ENCODE results near the gene MAP2K4. TPM values are rescaled to one million over a fixed set of nuclear protein-coding genes. Genes with fewer than 3 reads are reported as not detected.

The MAP2K4 gene
- total and polyA plus RNA-seq, 4 donors, result 10.7 to 63.6 (median 20.3) TPM

DNA sequence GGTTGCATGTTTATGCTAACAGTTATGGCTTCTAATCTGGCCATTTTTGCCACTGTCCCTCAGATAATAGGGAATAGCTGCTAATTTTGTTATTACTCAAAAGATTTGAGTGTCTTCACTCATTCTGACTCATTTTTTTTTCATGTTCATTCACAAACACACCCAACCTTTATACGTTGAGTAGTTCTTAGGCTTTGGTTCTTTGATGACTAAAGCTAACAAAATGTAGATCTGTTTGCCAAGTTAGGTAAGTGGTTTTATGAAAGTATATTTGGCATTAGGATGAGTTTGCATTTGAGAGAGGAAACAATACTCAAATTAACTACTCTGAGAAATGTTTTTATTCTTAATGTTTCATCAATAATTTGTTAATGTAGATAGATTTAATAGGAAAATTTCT is 3.6 kb downstream of the MAP2K4 start:
- ATAC-seq (ENCODE audit: insufficient read depth, low FRiP score) (no peak), DNase-seq (no peak)
- WGBS, 2 donors, result 53 to 83% methylated on average over 1 of the region's 1 CpG
- Histone ChIP-seq H3K27me3 (ENCODE audit: control insufficient read depth in 3 of 3, insufficient read depth in 3 of 3, low read length in 2 of 3) (no peaks in the 10 kb centered on the region), H3K9ac (ENCODE audit: insufficient read depth in 1 of 2, low read length in 2 of 2) (no peak overlapping the region), H3K4me1 (ENCODE audit: control insufficient read depth in 5 of 5, insufficient read depth in 5 of 5, low read length in 5 of 5) (peaks cover 0 to 31% (median 8%) of the 10 kb centered on the region in 5 donors), H3K9me3 (ENCODE audit: control insufficient read depth in 4 of 4, insufficient read depth in 3 of 4, low read length in 3 of 4) (no peaks in the 10 kb centered on the region), H3K4me3 (no peak overlapping the region), H3K36me3 (ENCODE audit: control insufficient read depth in 4 of 4, insufficient read depth in 4 of 4, low read length in 4 of 4) (no peaks in the 10 kb centered on the region), H3K27ac (ENCODE audit: low read depth in 1 of 2, low read length in 1 of 2) (no peak overlapping the region)
- TF ChIP-seq, protein P1, sequence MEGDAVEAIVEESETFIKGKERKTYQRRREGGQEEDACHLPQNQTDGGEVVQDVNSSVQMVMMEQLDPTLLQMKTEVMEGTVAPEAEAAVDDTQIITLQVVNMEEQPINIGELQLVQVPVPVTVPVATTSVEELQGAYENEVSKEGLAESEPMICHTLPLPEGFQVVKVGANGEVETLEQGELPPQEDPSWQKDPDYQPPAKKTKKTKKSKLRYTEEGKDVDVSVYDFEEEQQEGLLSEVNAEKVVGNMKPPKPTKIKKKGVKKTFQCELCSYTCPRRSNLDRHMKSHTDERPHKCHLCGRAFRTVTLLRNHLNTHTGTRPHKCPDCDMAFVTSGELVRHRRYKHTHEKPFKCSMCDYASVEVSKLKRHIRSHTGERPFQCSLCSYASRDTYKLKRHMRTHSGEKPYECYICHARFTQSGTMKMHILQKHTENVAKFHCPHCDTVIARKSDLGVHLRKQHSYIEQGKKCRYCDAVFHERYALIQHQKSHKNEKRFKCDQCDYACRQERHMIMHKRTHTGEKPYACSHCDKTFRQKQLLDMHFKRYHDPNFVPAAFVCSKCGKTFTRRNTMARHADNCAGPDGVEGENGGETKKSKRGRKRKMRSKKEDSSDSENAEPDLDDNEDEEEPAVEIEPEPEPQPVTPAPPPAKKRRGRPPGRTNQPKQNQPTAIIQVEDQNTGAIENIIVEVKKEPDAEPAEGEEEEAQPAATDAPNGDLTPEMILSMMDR (IDR thresholded peaks at IDR 0.05; ENCODE audit: control extremely low read depth, extremely low read depth), result no peak

DNA sequence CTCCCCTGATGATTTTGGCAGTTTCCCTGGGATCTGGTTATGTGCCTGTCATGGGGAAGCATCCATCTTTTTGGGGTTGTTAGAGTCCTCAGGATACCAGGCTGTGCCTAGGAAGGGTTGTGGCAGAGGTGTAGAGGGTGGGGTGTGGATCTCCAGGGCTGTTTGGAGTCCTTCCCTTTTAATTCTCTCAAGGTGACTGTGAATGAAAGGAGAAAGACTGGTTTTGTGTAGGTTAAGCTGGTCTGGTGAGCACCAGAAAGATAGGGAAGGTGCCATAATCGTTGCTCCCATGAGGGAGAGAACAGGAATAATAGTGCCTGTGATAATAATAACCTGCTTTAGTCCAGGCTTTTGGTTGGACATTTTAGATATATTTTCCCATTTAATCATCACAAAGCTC is 7.0 kb downstream of the MAP2K4 start:
- 96 to 98% methylated on average over 1 of the region's 1 CpG for WGBS, 2 donors
- Histone ChIP-seq H3K27me3 (ENCODE audit: control insufficient read depth in 3 of 3, insufficient read depth in 3 of 3, low read length in 2 of 3) (no peaks in the 10 kb centered on the region), H3K9ac (ENCODE audit: insufficient read depth in 1 of 2, low read length in 2 of 2) (no peak overlapping the region), H3K36me3 (ENCODE audit: control insufficient read depth in 4 of 4, insufficient read depth in 4 of 4, low read length in 4 of 4) (no peaks in the 10 kb centered on the region), H3K9me3 (ENCODE audit: control insufficient read depth in 4 of 4, insufficient read depth in 3 of 4, low read length in 3 of 4) (no peaks in the 10 kb centered on the region), H3K27ac (ENCODE audit: low read depth in 1 of 2, low read length in 1 of 2) (no peak overlapping the region), H3K4me3 (no peak overlapping the region), H3K4me1 (ENCODE audit: control insufficient read depth in 5 of 5, insufficient read depth in 5 of 5, low read length in 5 of 5) (peaks cover 3 to 28% (median 4%) of the 10 kb centered on the region in 5 donors)
- DNase-seq, result no peak
- TF ChIP-seq, protein P1 (IDR thresholded peaks at IDR 0.05; ENCODE audit: control extremely low read depth, extremely low read depth), result no peak
- ATAC-seq (ENCODE audit: insufficient read depth, low FRiP score), result no peak

DNA sequence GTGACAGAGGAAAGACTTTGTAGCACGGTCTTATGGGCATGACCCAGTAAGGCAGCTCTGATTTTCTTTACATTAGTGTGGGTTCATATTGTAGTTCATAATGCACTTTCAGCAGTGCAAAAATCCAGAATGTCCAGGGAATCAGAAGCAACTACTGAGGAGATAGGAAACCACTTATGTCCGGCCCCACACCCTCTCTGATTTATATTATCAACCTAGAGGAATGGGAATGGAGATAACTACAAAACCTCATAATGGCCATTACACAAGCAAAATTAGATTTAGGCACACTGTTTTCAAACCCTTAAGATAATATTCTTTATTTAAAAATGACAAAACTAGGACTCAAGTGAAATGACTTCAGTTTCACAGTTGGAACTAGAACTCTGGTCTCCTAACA is 7.9 kb downstream of the MAP2K4 start:
- H3K9ac ChIP-seq (ENCODE audit: insufficient read depth in 1 of 2, low read length in 2 of 2), result no peak overlapping the region
- H3K4me3 ChIP-seq, result no peak overlapping the region
- WGBS, 2 donors, result 90 to 92% methylated on average over 2 of the region's 2 CpGs
- DNase-seq, result no peak
- ATAC-seq (ENCODE audit: insufficient read depth, low FRiP score), result no peak
- peaks cover 0 to 2% (median 0%) of the 10 kb centered on the region in 4 donors for H3K36me3 ChIP-seq (ENCODE audit: control insufficient read depth in 4 of 4, insufficient read depth in 4 of 4, low read length in 4 of 4)
- peaks cover 0 to 24% (median 4%) of the 10 kb centered on the region in 5 donors for H3K4me1 ChIP-seq (ENCODE audit: control insufficient read depth in 5 of 5, insufficient read depth in 5 of 5, low read length in 5 of 5)
- TF ChIP-seq, protein P1 (IDR thresholded peaks at IDR 0.05; ENCODE audit: control extremely low read depth, extremely low read depth), result no peak
- no peaks in the 10 kb centered on the region for H3K27me3 ChIP-seq (ENCODE audit: control insufficient read depth in 3 of 3, insufficient read depth in 3 of 3, low read length in 2 of 3)
- H3K27ac ChIP-seq (ENCODE audit: low read depth in 1 of 2, low read length in 1 of 2), result no peak overlapping the region
- H3K9me3 ChIP-seq (ENCODE audit: control insufficient read depth in 4 of 4, insufficient read depth in 3 of 4, low read length in 3 of 4), result no peaks in the 10 kb centered on the region

DNA sequence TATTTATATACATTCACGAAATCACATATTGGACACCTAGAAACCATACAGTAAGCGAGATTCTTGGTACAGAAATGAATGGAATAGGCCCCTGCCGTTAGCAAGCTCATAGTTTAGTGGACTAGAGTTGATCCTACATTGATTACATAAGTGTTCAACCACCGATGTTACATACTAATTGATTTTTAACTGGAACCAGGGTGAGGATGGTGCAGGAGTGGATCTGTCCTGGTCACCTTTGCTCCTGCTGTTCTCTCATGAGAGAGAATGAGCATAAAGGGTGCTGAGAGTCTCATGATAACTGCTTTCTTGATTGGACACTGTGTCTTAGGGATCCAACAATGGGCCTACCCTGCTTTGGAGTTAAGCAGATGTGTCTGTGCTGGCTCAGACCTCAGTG is 13.9 kb downstream of the MAP2K4 start:
- DNase-seq, result no peak
- no peak overlapping the region for H3K4me3 ChIP-seq
- no peak overlapping the region for H3K27ac ChIP-seq (ENCODE audit: low read depth in 1 of 2, low read length in 1 of 2)
- TF ChIP-seq, protein P1 (IDR thresholded peaks at IDR 0.05; ENCODE audit: control extremely low read depth, extremely low read depth), result no peak
- no peaks in the 10 kb centered on the region for H3K9me3 ChIP-seq (ENCODE audit: control insufficient read depth in 4 of 4, insufficient read depth in 3 of 4, low read length in 3 of 4)
- no peaks in the 10 kb centered on the region for H3K27me3 ChIP-seq (ENCODE audit: control insufficient read depth in 3 of 3, insufficient read depth in 3 of 3, low read length in 2 of 3)
- peaks cover 0 to 20% (median 4%) of the 10 kb centered on the region in 5 donors for H3K4me1 ChIP-seq (ENCODE audit: control insufficient read depth in 5 of 5, insufficient read depth in 5 of 5, low read length in 5 of 5)
- no peak for ATAC-seq (ENCODE audit: insufficient read depth, low FRiP score)
- H3K36me3 ChIP-seq (ENCODE audit: control insufficient read depth in 4 of 4, insufficient read depth in 4 of 4, low read length in 4 of 4), result peaks cover 0 to 4% (median 2%) of the 10 kb centered on the region in 4 donors
- no peak overlapping the region for H3K9ac ChIP-seq (ENCODE audit: insufficient read depth in 1 of 2, low read length in 2 of 2)
- WGBS, 2 donors, result 94 to 97% methylated on average over 4 of the region's 4 CpGs
